ENCODE measurements around the gene PLSCR4. TPM values are rescaled to one million over a fixed set of nuclear protein-coding genes. Genes with fewer than 3 reads are reported as not detected.

The PLSCR4 gene
- total and polyA plus RNA-seq, 2 experiments from 2014 or later, result 40.3 to 63.4 TPM

DNA sequence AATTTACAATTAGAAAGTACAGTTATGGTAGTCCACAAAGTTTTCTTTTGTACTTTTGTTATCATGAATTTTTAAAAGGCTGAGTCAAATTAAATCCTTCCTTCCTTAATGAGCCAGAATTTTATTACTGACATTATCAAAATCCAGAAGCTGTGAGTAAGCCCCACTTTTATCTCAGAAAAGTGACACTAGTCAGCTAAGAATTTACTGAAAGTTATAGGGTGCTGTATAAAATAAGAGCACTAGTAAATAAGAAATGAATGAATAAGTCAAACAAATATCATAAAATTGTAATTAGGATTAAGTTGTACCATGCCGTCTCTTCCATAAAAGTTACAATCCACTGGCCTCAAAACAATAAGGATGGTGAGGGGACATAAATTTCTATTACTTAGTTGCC lies 105.3 kb downstream of the PLSCR4 start:
- Histone ChIP-seq H3K9ac (no peak overlapping the region), H3K79me2 (ENCODE audit: insufficient read depth) (peaks cover 100% of the 10 kb centered on the region), H2AFZ (no peak overlapping the region), H3K27ac (no peak overlapping the region), H3K4me3 (no peak overlapping the region), H3K9me2 (ENCODE audit: insufficient read depth) (no peaks in the 10 kb centered on the region), H3K4me2 (ENCODE audit: unreplicated experiment) (no peak overlapping the region), H3K36me3 (ENCODE audit: low read depth) (peaks cover 13% of the 10 kb centered on the region), H3K27me3 (replicated peaks; ENCODE audit: insufficient read depth) (no peaks in the 10 kb centered on the region), H3K4me1 (ENCODE audit: insufficient read depth) (peaks cover 55% of the 10 kb centered on the region), H3F3A (ENCODE audit: insufficient read depth) (peaks cover 63% of the 10 kb centered on the region), H3K9me3 (ENCODE audit: low read depth) (no peaks in the 10 kb centered on the region), H4K20me1 (ENCODE audit: insufficient read depth) (peaks cover 30% of the 10 kb centered on the region)
- no peak for DNase-seq
- WGBS, 2 experiments (ENCODE audit: low coverage in 1 of 2, low lambda C conversion rate in 2 of 2, missing lambda C conversion rate in 2 of 2), result 93 to 100% methylated on average over 1 of the region's 1 CpG
- TF ChIP-seq EZH2 (IDR thresholded peaks at IDR 0.05; ENCODE audit: insufficient read depth, poor library complexity, severe bottlenecking), result no peak
- TF ChIP-seq EZH2phosphoT487 (IDR thresholded peaks at IDR 0.05; ENCODE audit: insufficient read depth, low read depth), result no peak
- in situ Hi-C loops (cut with MboI), result no loop called here

DNA sequence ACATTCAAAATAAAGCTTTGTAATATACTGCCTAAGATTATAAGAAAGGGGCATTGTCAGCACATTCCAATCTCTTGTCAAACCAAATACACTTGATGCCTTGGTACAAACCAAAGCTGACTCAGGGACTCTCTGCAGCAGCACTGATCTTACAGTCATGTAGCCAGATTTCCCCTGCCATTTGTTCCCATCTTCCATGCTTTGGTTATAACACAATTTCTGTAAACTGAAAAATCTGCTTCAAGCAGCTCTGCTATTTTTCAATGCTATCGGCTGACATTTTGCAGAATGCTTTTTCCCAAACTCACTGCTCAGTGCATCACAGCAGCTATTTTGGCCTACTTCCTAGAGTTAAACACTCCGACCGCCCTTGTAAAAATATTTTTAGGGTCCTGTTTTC lies 108.1 kb downstream of the PLSCR4 start:
- H3K79me2 ChIP-seq (ENCODE audit: insufficient read depth), result peaks cover 100% of the 10 kb centered on the region
- peak; percentile 60 for DNase-seq
- H2AFZ ChIP-seq, result no peak overlapping the region
- H3F3A ChIP-seq (ENCODE audit: insufficient read depth), result peaks cover 55% of the 10 kb centered on the region
- peaks cover 27% of the 10 kb centered on the region for H4K20me1 ChIP-seq (ENCODE audit: insufficient read depth)
- H3K4me2 ChIP-seq (ENCODE audit: unreplicated experiment), result no peak overlapping the region
- TF ChIP-seq EZH2 (IDR thresholded peaks at IDR 0.05; ENCODE audit: insufficient read depth, poor library complexity, severe bottlenecking), result no peak
- TF ChIP-seq EZH2phosphoT487 (IDR thresholded peaks at IDR 0.05; ENCODE audit: insufficient read depth, low read depth), result no peak
- H3K9me3 ChIP-seq (ENCODE audit: low read depth), result no peaks in the 10 kb centered on the region
- H3K4me1 ChIP-seq (ENCODE audit: insufficient read depth), result peaks cover 62% of the 10 kb centered on the region
- H3K27ac ChIP-seq, result no peak overlapping the region
- no peaks in the 10 kb centered on the region for H3K27me3 ChIP-seq (replicated peaks; ENCODE audit: insufficient read depth)
- 94 to 97% methylated on average over 3 of the region's 3 CpGs for WGBS, 2 experiments (ENCODE audit: low coverage in 1 of 2, low lambda C conversion rate in 2 of 2, missing lambda C conversion rate in 2 of 2)
- peaks cover 4% of the 10 kb centered on the region; the same call in 1 of the 2 replicates for H3K36me3 ChIP-seq (ENCODE audit: low read depth)
- H3K4me3 ChIP-seq, result no peak overlapping the region
- no peak overlapping the region for H3K9ac ChIP-seq
- no peaks in the 10 kb centered on the region for H3K9me2 ChIP-seq (ENCODE audit: insufficient read depth)
- in situ Hi-C loops (cut with MboI), result no loop called here

Other genes with a start within 250 kb of the PLSCR4 start
- 306 and 330 TPM in 2 replicates for gene PLOD2, start 89.9 kb downstream of the PLSCR4 start, total RNA-seq (2014; rRNA removed; shearing (Covaris generic))
- 288 and 300 TPM in 2 replicates for gene PLOD2, start 89.9 kb downstream of the PLSCR4 start, polyA plus RNA-seq (2016; fragmentation: Nextera tagmentation; extraction: Ambion mirVana)
- gene PLSCR2, start 218.5 kb upstream of the PLSCR4 start, total RNA-seq (2014; rRNA removed; shearing (Covaris generic)), result not detected in 2 replicates
- gene PLSCR2, start 218.5 kb upstream of the PLSCR4 start, polyA plus RNA-seq (2016; fragmentation: Nextera tagmentation; extraction: Ambion mirVana), result not detected in 2 replicates